ENCODE data around the gene CPSF6. TPM values are rescaled to one million over a fixed set of nuclear protein-coding genes. Genes with fewer than 3 reads are reported as not detected.

CPSF6 gene
- total and polyA plus RNA-seq, 8 donors: 54.8 to 161 (median 127) TPM

DNA sequence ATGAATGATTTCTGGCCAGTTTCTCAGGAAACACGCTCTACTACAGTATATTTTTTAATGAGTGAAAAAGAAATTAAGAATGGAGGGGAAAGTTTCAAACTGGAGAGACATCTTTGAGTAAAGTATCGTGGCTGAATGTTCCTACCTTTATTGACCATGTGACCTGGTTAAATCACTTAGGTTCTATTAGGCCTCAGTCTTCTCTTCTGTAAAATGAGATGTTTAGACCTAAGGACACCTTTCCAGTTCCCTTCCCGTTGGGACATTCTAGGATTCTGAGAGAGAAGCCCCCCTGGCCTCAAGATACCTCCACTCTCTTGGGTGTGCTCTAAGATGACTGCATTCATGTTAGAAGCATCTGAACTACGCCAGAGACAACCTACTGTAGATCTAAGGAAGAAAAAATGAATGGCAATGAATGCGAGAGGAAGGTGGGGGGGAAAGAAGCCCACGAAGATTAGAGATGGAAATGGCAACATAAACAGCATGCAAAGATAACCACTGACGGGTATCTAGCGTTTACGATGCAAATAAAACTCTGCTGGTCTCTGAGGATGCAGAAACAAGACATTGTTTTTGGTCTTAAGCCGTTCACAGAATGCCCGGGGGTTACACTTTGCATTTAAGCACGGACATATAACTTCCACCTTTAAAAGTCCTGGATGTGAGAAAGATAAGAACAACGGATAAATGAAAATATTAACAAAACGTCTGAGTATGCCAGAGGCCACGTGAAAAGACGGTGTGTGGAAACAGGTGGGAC, 599 bp upstream of the CPSF6 start:
- intact Hi-C loops (cut with DNase I): loop anchor here in 1 of 2 donors (5.0 kb wide), 1 partner anchor 301 kb away; no protein-coding TSS in a partner anchor
- H3K36me3 ChIP-seq: no peaks in the 10 kb centered on the region
- no peak for ATAC-seq

DNA sequence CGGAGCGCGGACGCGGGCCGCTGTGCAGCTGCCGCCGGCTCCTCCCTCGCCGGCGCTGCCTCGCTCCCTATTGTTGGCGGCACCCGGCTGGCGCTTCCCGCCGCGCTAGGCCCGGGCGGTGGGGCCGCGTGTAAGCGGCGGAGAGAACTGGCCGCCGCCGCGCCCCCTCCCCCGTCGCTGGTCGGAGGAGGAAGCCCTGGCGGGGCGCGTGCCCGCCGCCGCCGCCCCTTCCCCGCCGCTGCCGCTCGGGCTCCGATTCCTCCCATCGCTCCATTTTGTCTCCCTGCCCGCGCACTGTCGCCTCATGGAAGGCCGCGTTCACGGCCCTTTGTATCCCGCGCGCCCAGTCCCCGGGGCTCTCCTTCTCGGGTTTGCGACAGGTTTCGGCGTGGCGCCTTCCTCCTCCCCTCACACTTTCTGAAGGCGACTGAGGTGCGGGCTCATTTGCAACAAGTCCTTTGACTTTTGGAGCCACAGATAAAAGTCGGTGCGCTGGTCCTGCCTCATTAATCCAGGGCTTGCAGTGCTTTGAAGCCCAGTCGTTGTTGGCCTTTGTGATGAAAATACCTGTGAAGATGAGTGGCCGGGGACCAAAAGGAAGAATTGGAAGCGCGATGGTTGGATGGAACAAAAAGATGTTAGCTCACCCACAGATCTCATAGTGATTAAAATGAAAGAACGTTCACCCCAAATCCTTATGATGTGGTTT, 707 bp downstream of the CPSF6 start:
- Histone ChIP-seq H3K4me3 (peak overlapping the region; percentile 66 to 82), H3K27me3 (no peaks in the 10 kb centered on the region), H3K27ac (peak overlapping the region; percentile 91 to 93), H3K36me3 (no peaks in the 10 kb centered on the region), H3K4me1 (peaks cover 7 to 56% of the 10 kb centered on the region in 2 donors), H3K9me3 (no peaks in the 10 kb centered on the region)
- no peak for TF ChIP-seq CTCF (IDR thresholded peaks at IDR 0.05)
- intact Hi-C loops (cut with DNase I): loop anchor here in 1 of 2 donors (5.0 kb wide), 1 partner anchor 303 kb away; no protein-coding TSS in a partner anchor
- peak; percentile 51 for ATAC-seq
- DNase-seq: peak; percentile 46 to 90 (median 52)

More for the DNA sequence above, 599 bp upstream of the CPSF6 start:
- no peak for DNase-seq
- H3K27me3 ChIP-seq: no peaks in the 10 kb centered on the region
- H3K9me3 ChIP-seq: no peaks in the 10 kb centered on the region
- H3K4me3 ChIP-seq: peak overlapping the region; percentile 66 to 82
- peak overlapping the region; percentile 91 to 93 for H3K27ac ChIP-seq
- peaks cover 7 to 45% of the 10 kb centered on the region in 2 donors for H3K4me1 ChIP-seq
- TF ChIP-seq CTCF (IDR thresholded peaks at IDR 0.05): no peak

- Histone ChIP-seq H3K9me3 (no peaks in the 10 kb centered on the region), H3K4me3 (peak overlapping the region; percentile 66 to 82), H3K4me1 (peaks cover 7 to 57% of the 10 kb centered on the region in 2 donors), H3K27ac (peak overlapping the region; percentile 91 to 93), H3K27me3 (no peaks in the 10 kb centered on the region), H3K36me3 (no peaks in the 10 kb centered on the region)
- TF ChIP-seq CTCF (IDR thresholded peaks at IDR 0.05): no peak
- ATAC-seq (no peak), DNase-seq (peak in 1 of 4 donors; percentile 16)
- intact Hi-C loops (cut with DNase I): no loop called here
Measured at GRCh38 chr12:69240631-69240995, 1.2 kb downstream of the CPSF6 start.

- intact Hi-C loops (cut with DNase I): no loop called here
- Histone ChIP-seq H3K4me3 (peak overlapping the region; percentile 66 to 82), H3K27me3 (no peaks in the 10 kb centered on the region), H3K4me1 (peaks cover 7 to 61% of the 10 kb centered on the region in 2 donors), H3K9me3 (no peaks in the 10 kb centered on the region), H3K36me3 (no peaks in the 10 kb centered on the region), H3K27ac (no peak overlapping the region)
- ATAC-seq (no peak), DNase-seq (no peak)
- TF ChIP-seq CTCF (IDR thresholded peaks at IDR 0.05): no peak
Measured at GRCh38 chr12:69241438-69242092, 2.2 kb downstream of the CPSF6 start.

All from left lung (tissue), 10 donors.